HG02852 (cell line): ENCODE measurements around the gene PLEKHA5.

ENCODE experiments used
- ATAC-seq: cut with Tn5 transposase; IDR thresholded peaks from one replicate; pipeline ENCODE4 v1.9.1; 2021; ENCODE audit warnings: mild to moderate bottlenecking, moderate library complexity; ENCODE audit not compliant: unreplicated experiment

Gene PLEKHA5

DNA sequence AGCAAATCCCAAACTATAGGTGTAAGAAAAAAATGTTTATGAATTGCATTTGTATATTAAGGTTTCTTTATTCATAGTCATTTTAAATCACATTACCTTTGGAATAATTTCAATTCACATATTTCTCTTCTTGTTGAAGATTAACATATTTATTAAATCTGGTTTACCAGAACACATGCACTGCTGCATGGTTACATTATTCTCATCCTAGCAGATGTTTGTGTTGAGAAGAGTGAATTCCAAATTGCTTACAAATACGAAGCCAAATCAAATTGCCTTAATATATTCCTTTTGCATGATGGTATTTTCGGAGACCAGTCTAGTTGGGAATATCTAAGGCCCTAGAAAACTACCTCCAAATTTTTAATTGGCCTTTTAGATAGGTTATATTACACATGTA, 130.6 kb downstream of the PLEKHA5 start:
- ATAC-seq = no peak

- ATAC-seq = no peak
Measured at GRCh38 chr12:19261773-19262172, 132.2 kb downstream of the PLEKHA5 start.

GRCh38 chr12:19263672-19264071, 134.1 kb downstream of the PLEKHA5 start:
- ATAC-seq = no peak

DNA sequence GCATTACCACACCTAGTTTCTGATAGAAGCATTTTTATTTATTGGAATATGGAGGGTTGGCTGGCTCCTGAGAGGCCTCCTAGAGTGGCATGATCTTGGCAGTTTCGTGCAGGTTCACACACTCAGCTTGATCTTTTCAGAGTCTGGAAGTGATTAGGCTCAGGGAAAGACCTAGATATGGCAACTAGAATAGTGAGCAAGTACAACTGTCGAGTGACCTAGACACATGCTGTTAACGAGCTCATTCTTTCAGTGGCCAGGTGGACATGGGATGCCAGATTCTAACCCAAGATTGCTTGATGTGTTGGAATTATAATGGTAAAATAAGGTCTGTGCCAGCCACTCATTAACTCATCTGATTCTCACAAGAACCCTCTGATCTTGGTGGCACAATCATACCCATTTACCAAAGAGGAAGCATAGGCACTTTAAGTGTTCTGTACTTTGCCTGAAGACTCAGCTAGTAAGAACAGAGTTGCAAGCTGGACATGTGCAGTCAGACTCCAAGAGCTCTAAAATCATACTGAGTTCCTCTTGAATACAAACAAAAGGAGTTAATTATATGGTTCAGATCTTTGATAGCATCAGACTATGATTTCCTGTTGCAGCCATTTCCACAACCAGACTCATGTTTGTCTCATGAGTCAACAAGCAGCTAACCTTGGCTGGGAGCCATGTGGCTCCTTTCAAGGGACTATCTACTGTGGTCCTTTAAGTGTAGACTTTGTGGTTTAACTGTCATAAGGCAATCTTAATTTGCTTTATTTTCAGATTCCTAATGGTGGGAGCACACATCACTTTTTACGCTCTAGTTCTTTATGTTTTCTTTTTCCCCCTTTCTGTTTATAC, 144.2 kb downstream of the PLEKHA5 start:
- ATAC-seq = no peak

GRCh38 chr12:19276767-19277166, 147.2 kb downstream of the PLEKHA5 start:
- no peak for ATAC-seq

DNA sequence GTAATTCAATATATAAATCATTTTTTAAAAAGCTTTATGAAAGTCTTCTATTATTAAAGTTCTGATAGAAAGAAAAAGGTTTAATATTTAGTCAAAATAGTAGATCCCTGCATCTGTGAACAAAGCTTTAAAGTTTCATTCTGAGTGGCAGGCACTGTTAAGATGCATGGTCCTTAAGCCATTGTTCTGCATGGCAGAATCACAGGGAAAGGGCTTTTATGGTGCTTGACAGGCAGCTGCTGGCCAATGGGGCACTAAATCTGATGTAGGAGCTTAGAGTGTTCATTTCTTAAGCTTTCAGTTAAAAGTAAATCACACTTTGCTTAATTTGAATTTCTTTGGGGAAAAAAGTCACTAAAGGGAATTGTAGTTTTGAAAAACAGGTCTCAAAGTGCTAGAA, 148.2 kb downstream of the PLEKHA5 start:
- ATAC-seq = no peak

DNA sequence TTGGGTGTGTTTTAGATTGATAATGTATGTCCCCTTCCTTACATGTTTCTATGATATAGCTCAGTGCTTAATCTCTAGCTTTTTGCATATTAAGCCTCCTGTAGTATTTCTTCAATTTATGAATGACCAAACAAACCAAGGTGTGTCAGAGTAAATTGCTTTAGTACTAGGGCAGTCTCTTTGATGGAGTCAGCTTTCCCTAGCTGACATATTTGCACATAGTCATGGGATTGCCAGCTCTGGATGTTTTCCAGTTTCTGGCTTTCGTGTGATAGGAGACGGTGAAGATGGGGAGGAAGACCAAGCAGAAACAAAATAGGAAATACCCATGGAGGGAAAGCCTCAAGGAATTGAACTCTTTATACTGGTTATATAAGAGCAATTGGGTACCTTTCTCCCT, 148.9 kb downstream of the PLEKHA5 start:
- no peak for ATAC-seq

GRCh38 chr12:19282133-19282699, 152.7 kb downstream of the PLEKHA5 start:
- ATAC-seq = no peak

DNA sequence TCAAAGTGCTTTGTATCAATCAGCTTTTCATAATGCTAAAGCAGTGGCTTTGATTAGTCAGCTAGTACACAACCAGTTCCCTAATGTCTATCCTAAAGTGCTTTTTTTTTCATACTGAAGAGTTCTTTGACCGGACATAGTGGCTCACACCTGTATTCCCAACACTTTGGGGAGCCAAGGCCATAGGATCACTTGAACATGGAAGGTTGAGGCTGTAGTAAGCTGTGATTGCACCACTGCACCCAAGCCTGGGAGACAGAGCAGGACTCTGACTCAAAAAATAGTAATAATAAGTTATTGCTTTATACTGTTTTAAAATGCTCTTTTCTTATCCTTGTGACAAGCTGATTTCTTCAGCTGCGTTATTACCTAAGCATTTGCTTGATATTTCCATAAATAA, 155.1 kb downstream of the PLEKHA5 start:
- no peak for ATAC-seq

- ATAC-seq = no peak
Measured at GRCh38 chr12:19285793-19286448, 156.4 kb downstream of the PLEKHA5 start.

- ATAC-seq = no peak
Measured at GRCh38 chr12:19287302-19287701, 157.8 kb downstream of the PLEKHA5 start.

DNA sequence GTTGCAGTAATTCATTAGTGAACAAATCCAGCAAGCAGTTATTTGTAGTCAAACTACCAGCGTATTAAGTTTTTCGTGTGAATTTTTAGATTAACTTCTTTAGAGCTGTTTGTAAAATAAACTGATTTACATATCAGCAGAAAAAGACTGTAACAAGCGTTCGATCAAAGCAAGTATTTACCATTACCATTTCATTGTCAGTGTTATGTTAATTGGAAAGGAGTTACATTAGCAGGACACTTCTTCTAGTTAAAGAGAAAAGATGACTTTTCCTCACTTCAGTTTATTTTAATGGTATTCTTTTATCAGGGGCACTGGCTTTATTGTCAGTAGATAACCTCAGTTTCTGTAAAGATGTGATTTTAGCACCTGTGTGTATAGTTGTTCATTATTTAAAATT, 158.6 kb downstream of the PLEKHA5 start:
- no peak for ATAC-seq

GRCh38 chr12:19288603-19289244, 159.2 kb downstream of the PLEKHA5 start:
- ATAC-seq = peak; percentile 62

GRCh38 chr12:19298836-19299605, 169.5 kb downstream of the PLEKHA5 start:
- no peak for ATAC-seq

- no peak for ATAC-seq
Measured at GRCh38 chr12:19299765-19300164, 170.2 kb downstream of the PLEKHA5 start.

- no peak for ATAC-seq
Measured at GRCh38 chr12:19301223-19301622, 171.7 kb downstream of the PLEKHA5 start.

DNA sequence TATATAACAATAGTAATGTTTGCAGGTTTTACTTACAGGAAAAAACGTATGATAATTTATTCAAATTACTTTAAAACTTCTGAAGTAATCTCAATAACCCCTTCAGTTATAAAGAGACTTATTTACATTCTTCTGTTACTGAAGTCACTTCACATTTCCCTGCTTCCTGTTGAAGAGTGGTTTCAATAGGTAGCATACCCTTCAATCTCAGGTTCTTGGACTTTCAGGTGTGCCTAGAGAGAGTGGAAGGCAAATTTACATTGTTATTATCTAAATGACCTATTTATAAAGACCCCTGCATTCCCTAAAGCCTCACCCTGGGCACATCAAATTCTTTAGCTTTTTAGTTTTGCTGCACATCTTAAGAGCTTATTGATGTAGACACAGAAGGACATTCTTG, 172.2 kb downstream of the PLEKHA5 start:
- ATAC-seq = no peak

GRCh38 chr12:19302100-19302640, 172.6 kb downstream of the PLEKHA5 start:
- no peak for ATAC-seq

DNA sequence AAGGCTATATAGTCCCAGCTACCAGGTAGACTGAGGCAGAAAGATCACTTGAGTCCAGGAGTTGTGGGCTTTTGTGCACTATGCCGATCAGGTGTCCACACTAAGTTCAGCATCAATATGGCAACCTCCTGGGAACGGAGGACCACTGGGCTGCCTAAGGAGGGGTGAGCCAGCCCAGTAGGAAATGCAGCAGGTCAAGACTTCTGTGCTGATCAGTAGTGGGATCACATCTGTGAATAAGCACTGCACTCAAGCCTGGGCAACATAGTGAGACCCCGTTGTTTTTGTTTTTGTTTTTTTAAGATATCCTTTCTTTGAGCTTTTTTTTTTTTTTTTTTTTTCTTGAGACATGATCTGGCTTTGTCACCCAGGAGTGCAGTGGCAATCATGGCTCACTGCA, 174.0 kb downstream of the PLEKHA5 start:
- ATAC-seq = no peak

DNA sequence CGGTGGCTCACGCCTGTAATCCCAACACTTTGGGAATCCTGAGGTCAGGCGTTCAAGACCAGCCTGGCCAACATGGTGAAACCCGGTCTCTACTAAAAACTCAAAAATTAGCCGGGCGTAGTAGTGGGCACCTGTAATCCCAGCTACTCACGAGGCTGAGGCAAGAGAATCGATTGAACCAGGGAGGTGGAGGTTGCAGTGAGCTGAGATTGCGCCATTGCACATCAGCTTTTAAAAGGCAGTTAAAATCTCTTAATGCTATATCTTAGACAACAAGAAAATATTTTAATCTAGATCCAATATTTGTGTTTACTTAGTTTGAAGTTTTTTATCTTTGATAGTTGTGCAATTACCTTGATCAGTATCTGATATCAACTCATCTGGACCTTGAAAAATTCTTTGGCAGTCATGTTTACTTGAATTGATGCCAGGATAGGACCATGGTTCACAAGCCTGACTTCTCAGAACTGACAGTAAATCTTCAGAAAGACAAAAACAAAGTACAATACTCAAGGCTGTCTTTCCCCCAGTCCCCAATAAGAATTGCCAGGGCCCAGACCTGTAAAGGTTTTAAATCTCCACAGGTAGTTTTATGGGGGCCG, 174.7 kb downstream of the PLEKHA5 start:
- no peak for ATAC-seq
